Thyroid gland (tissue), 4 donors: ENCODE data around the gene RPL31.

Experiments used
- CTCF ChIP-seq, 6 experiments: fragments of 200-600 bp in 3 of 6; fragments of 450-650 bp in 3 of 6; sonication (generic) in 3 of 6; IDR thresholded peaks; one replicate each; pipeline ENCODE4 v1.5.1; 2016 to 2019; ENCODE audit warnings: antibody characterized with exemption in 6 of 6, mild to moderate bottlenecking in 2 of 6, inconsistent platforms in 1 of 6, moderate library complexity in 1 of 6
- POLR2A ChIP-seq, 2 donors: fragments of 450-650 bp; IDR thresholded peaks; one replicate each; pipeline ENCODE4 v1.6.1; 2017; ENCODE audit warnings: antibody characterized with exemption in 2 of 2, mild to moderate bottlenecking in 2 of 2, moderate library complexity in 1 of 2

GRCh38 chr2:101045330-101045729, 43.2 kb downstream of the RPL31 start:
- TF ChIP-seq CTCF (IDR thresholded peaks at IDR 0.05) (no peak), POLR2A (IDR thresholded peaks at IDR 0.05) (no peak)
